ENCODE measurements around the gene GPANK1. TPM values are rescaled to one million over a fixed set of nuclear protein-coding genes. Genes with fewer than 3 reads are reported as not detected.

The GPANK1 gene
- total RNA-seq, 2 donors from 2014 or later: 9.2 to 11.9 TPM

DNA sequence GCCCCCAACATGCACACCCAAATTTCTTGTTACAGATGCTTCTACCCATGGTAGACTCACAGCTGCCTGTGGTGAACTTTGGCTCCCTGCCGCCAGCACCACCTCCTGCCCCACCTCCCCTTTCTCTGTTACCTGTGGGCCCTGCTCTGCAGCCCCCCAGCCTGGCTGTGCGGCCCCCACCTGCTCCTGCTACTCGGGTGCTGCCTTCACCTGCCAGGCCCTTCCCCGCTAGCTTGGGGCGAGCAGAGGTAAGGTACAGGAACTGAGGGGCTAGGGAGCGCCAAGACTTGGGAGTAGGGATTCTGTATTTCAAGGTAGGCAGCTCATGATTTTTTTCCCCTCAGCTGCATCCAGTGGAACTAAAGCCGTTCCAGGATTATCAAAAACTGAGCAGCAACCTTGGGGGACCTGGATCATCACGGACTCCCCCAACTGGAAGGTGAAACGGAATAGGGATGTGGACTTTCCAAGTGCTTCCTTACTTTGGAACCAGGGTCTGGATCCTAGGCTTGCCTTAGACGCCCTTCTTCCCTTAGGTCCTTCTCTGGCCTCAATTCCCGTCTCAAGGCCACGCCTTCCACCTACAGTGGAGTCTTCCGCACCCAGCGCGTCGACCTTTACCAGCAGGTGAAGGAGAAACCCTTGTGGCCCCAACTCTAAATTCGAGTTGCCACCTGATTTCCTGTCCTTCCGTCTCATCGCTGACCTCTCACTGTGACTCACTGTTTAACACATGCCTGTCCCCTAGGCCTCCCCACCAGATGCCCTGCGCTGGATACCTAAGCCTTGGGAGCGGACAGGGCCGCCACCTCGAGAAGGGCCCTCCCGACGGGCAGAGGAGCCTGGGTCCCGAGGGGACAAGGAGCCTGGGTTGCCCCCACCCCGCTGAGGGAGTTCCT is 27.9 kb downstream of the GPANK1 start:
- DNase-seq: no peak
- H3K27me3 Mint-ChIP-seq: no peaks in the 10 kb centered on the region
- H3K36me3 Mint-ChIP-seq (ENCODE audit: low read depth): peaks cover 4% of the 10 kb centered on the region
- H3K4me3 Mint-ChIP-seq: no peak overlapping the region
- peak overlapping the region; percentile 49 for H3K27ac Mint-ChIP-seq
- H3K4me1 Mint-ChIP-seq: peaks cover 3% of the 10 kb centered on the region
- ATAC-seq: no peak
- H3K9me3 ChIP-seq (ENCODE audit: control insufficient read depth, low read length, poor library complexity, severe bottlenecking): no peaks in the 10 kb centered on the region

GRCh38 chr6:31634969-31635575 is 29.7 kb downstream of the GPANK1 start:
- peaks cover 9% of the 10 kb centered on the region for H3K4me1 Mint-ChIP-seq
- no peaks in the 10 kb centered on the region for H3K9me3 ChIP-seq (ENCODE audit: control insufficient read depth, low read length, poor library complexity, severe bottlenecking)
- DNase-seq (no peak), ATAC-seq (no peak)
- no peaks in the 10 kb centered on the region for H3K27me3 Mint-ChIP-seq
- peaks cover 8% of the 10 kb centered on the region for H3K36me3 Mint-ChIP-seq (ENCODE audit: low read depth)
- H3K27ac Mint-ChIP-seq: no peak overlapping the region
- H3K4me3 Mint-ChIP-seq: no peak overlapping the region

DNA sequence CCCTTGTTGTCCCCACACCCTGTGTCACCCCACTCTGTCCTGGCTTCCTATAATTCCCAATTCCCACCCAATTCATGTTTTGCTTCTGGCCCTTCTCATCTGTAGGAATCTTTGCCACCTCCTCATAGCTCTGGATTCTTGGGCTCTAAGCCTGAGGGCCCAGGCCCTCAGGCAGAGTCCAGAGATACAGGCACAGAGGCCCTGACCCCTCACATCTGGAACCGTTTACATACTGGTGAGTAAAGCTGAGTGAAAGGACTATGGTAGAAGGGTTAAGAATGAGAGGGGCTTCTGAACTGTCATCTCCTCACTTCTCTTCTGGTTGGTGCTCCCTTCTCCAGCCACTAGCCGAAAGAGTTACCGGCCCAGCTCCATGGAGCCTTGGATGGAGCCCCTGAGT is 30.7 kb downstream of the GPANK1 start:
- DNase-seq: no peak
- H3K4me1 Mint-ChIP-seq: peaks cover 9% of the 10 kb centered on the region
- H3K4me3 Mint-ChIP-seq: no peak overlapping the region
- no peaks in the 10 kb centered on the region for H3K9me3 ChIP-seq (ENCODE audit: control insufficient read depth, low read length, poor library complexity, severe bottlenecking)
- H3K27me3 Mint-ChIP-seq: no peaks in the 10 kb centered on the region
- no peak for ATAC-seq
- H3K36me3 Mint-ChIP-seq (ENCODE audit: low read depth): peaks cover 11% of the 10 kb centered on the region
- H3K27ac Mint-ChIP-seq: peak overlapping the region; percentile 2

DNA sequence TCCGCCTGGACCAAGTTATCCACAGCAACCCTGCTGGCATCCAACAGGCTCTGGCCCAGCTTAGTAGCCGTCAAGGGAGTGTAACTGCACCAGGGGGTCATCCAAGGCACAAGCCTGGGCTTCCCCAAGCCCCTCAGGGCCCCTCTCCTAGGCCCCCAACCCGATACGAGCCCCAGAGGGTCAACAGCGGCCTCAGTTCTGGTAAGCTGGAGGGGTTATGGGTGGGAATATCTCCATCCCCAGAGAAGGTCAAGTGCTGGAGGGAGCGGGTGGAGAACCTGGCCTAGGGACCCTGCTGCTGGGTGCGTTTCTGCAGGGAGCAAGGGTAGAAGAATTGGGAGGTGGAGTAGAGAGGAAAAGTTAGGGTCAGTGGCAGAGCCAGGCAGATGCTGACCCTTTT is 31.4 kb downstream of the GPANK1 start:
- H3K9me3 ChIP-seq (ENCODE audit: control insufficient read depth, low read length, poor library complexity, severe bottlenecking): no peaks in the 10 kb centered on the region
- ATAC-seq: no peak
- Mint-ChIP-seq H3K4me3 (no peak overlapping the region), H3K27ac (peak overlapping the region; percentile 66), H3K27me3 (no peaks in the 10 kb centered on the region), H3K36me3 (ENCODE audit: low read depth) (peaks cover 11% of the 10 kb centered on the region), H3K4me1 (peaks cover 9% of the 10 kb centered on the region)
- no peak for DNase-seq

DNA sequence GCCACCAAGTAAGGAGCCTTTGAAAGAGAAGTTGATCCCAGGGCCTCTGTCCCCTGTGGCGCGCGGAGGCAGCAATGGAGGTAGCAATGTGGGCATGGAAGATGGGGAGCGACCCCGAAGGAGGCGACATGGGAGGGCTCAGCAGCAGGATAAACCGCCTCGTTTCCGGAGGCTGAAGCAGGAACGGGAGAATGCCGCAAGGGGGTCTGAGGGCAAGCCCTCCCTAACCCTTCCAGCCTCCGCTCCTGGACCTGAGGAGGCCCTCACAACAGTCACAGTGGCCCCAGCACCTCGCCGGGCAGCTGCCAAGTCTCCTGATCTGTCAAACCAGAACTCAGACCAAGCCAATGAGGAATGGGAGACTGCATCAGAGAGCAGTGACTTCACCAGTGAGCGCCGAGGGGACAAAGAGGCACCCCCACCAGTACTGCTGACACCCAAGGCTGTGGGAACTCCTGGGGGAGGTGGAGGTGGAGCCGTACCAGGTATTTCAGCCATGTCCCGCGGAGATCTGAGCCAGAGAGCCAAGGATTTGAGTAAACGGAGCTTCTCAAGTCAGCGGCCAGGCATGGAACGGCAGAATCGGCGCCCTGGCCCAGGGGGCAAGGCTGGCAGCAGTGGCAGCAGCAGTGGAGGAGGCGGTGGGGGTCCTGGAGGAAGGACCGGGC is 32.4 kb downstream of the GPANK1 start:
- Mint-ChIP-seq H3K36me3 (ENCODE audit: low read depth) (peaks cover 14% of the 10 kb centered on the region), H3K27ac (peak overlapping the region; percentile 66), H3K4me3 (peak overlapping the region; percentile 63), H3K4me1 (peaks cover 17% of the 10 kb centered on the region), H3K27me3 (no peaks in the 10 kb centered on the region)
- DNase-seq (no peak), ATAC-seq (no peak)
- H3K9me3 ChIP-seq (ENCODE audit: control insufficient read depth, low read length, poor library complexity, severe bottlenecking): no peaks in the 10 kb centered on the region

DNA sequence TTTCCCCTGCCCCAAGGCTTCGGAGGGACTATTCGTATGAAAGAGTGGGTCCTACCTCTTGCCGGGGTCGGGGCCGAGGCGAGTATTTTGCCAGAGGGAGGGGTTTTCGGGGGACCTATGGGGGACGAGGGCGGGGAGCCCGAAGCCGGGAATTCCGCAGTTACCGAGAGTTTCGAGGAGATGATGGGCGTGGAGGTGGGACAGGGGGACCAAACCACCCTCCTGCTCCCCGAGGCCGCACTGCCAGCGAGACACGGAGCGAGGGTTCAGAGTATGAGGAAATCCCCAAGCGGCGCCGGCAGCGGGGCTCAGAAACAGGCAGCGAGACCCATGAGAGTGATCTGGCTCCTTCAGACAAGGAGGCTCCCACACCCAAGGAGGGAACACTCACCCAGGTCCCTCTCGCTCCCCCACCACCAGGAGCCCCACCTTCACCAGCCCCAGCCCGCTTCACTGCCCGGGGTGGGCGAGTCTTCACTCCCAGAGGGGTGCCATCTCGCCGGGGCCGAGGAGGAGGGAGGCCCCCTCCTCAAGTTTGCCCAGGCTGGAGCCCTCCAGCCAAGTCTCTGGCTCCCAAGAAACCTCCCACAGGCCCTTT is 33.0 kb downstream of the GPANK1 start:
- peaks cover 18% of the 10 kb centered on the region for H3K36me3 Mint-ChIP-seq (ENCODE audit: low read depth)
- peaks cover 17% of the 10 kb centered on the region for H3K4me1 Mint-ChIP-seq
- no peak overlapping the region for H3K4me3 Mint-ChIP-seq
- ATAC-seq (no peak), DNase-seq (no peak)
- peak overlapping the region; percentile 43 for H3K27ac Mint-ChIP-seq
- no peaks in the 10 kb centered on the region for H3K27me3 Mint-ChIP-seq
- no peaks in the 10 kb centered on the region for H3K9me3 ChIP-seq (ENCODE audit: control insufficient read depth, low read length, poor library complexity, severe bottlenecking)

DNA sequence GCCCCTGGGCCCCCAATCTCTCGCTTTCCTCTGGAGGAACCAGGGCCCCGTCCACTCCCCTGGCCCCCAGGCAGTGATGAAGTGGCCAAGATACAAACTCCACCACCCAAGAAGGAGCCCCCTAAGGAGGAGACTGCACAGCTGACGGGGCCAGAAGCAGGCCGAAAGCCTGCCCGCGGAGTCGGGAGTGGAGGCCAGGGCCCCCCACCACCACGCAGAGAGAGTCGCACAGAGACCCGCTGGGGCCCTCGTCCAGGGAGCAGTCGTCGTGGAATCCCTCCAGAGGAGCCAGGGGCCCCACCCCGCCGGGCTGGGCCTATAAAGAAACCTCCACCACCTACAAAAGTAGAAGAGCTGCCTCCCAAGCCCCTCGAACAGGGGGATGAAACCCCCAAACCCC is 33.6 kb downstream of the GPANK1 start:
- Mint-ChIP-seq H3K4me3 (peak overlapping the region; percentile 31), H3K36me3 (ENCODE audit: low read depth) (peaks cover 18% of the 10 kb centered on the region)
- DNase-seq: no peak

GRCh38 chr6:31630177-31630934 is 34.4 kb downstream of the GPANK1 start:
- peaks cover 20% of the 10 kb centered on the region for H3K36me3 Mint-ChIP-seq (ENCODE audit: low read depth)
- peaks cover 18% of the 10 kb centered on the region for H3K4me1 Mint-ChIP-seq
- no peaks in the 10 kb centered on the region for H3K9me3 ChIP-seq (ENCODE audit: control insufficient read depth, low read length, poor library complexity, severe bottlenecking)
- H3K27ac Mint-ChIP-seq: no peak overlapping the region
- H3K4me3 Mint-ChIP-seq: no peak overlapping the region
- DNase-seq (no peak), ATAC-seq (no peak)
- H3K27me3 Mint-ChIP-seq: no peaks in the 10 kb centered on the region

More for the DNA sequence above, 33.6 kb downstream of the GPANK1 start:
- H3K4me1 Mint-ChIP-seq: peaks cover 17% of the 10 kb centered on the region
- peak overlapping the region; percentile 43 for H3K27ac Mint-ChIP-seq
- H3K27me3 Mint-ChIP-seq: no peaks in the 10 kb centered on the region
- ATAC-seq: no peak
- no peaks in the 10 kb centered on the region for H3K9me3 ChIP-seq (ENCODE audit: control insufficient read depth, low read length, poor library complexity, severe bottlenecking)

GRCh38 chr6:31629014-31629413 is 35.8 kb downstream of the GPANK1 start:
- Mint-ChIP-seq H3K36me3 (ENCODE audit: low read depth) (peaks cover 20% of the 10 kb centered on the region), H3K27ac (no peak overlapping the region), H3K4me1 (peaks cover 17% of the 10 kb centered on the region), H3K4me3 (no peak overlapping the region), H3K27me3 (no peaks in the 10 kb centered on the region)
- no peaks in the 10 kb centered on the region for H3K9me3 ChIP-seq (ENCODE audit: control insufficient read depth, low read length, poor library complexity, severe bottlenecking)
- ATAC-seq (no peak), DNase-seq (no peak)

DNA sequence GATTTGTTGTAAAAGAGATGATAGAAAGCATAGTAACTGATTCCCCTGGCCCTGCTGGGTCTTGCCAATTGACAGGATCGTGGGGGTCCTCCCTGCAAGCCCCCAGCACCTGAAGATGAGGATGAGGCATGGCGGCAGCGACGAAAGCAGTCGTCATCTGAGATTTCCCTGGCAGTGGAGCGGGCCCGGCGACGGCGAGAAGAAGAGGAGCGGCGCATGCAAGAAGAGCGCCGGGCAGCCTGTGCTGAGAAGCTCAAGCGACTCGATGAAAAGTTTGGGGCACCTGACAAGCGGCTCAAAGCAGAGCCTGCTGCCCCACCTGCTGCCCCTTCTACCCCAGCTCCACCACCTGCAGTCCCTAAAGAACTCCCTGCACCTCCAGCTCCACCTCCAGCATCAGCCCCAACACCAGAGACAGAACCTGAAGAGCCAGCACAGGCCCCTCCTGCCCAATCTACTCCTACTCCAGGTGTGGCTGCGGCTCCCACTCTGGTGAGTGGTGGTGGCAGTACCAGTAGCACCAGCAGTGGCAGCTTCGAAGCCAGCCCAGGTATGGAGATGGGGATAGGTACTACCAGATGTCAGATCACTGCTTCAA is 37.0 kb downstream of the GPANK1 start:
- H3K4me3 Mint-ChIP-seq: no peak overlapping the region
- no peaks in the 10 kb centered on the region for H3K9me3 ChIP-seq (ENCODE audit: control insufficient read depth, low read length, poor library complexity, severe bottlenecking)
- H3K27ac Mint-ChIP-seq: peak overlapping the region; percentile 87
- no peaks in the 10 kb centered on the region for H3K27me3 Mint-ChIP-seq
- ATAC-seq (no peak), DNase-seq (no peak)
- H3K36me3 Mint-ChIP-seq (ENCODE audit: low read depth): peaks cover 18% of the 10 kb centered on the region
- peaks cover 19% of the 10 kb centered on the region for H3K4me1 Mint-ChIP-seq

- no peak overlapping the region for H3K4me3 Mint-ChIP-seq
- no peaks in the 10 kb centered on the region for H3K9me3 ChIP-seq (ENCODE audit: control insufficient read depth, low read length, poor library complexity, severe bottlenecking)
- peak overlapping the region; percentile 87 for H3K27ac Mint-ChIP-seq
- peaks cover 27% of the 10 kb centered on the region for H3K4me1 Mint-ChIP-seq
- no peaks in the 10 kb centered on the region for H3K27me3 Mint-ChIP-seq
- no peak for DNase-seq
- ATAC-seq: no peak
- peaks cover 16% of the 10 kb centered on the region for H3K36me3 Mint-ChIP-seq (ENCODE audit: low read depth)
Observed at GRCh38 chr6:31626952-31627351, 37.8 kb downstream of the GPANK1 start.

DNA sequence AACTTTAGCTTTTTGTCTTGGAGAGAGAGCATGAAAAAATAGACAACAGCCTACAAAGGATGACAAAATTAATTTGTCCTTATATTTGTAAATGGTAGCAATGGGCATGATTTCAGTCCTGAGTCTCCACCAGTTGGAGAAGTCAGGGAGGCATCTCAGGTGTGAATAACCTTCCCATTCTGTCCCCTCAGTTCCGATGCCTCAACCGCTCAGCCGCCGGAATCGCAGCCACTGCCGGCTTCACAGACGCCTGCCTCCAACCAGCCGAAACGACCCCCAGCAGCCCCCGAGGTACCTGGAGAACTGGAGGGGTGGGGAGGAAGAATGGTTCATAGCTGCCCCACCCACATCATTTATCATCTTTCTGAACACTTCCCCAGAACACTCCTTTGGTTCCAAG is 40.7 kb downstream of the GPANK1 start:
- Mint-ChIP-seq H3K27ac (peak overlapping the region; percentile 34), H3K4me1 (peaks cover 33% of the 10 kb centered on the region), H3K27me3 (no peaks in the 10 kb centered on the region), H3K36me3 (ENCODE audit: low read depth) (peaks cover 14% of the 10 kb centered on the region), H3K4me3 (no peak overlapping the region)
- no peaks in the 10 kb centered on the region for H3K9me3 ChIP-seq (ENCODE audit: control insufficient read depth, low read length, poor library complexity, severe bottlenecking)
- DNase-seq (no peak), ATAC-seq (no peak)

Data from T-helper 17 cell (primary cell).